Activated CD8-positive, alpha-beta T cell treated with anti-CD3 and anti-CD28 coated beads, Interleukin-2, amount 10 ng/mL, durations not matched to agents 7 days and 5 days (primary cell): Measurements from ENCODE around the gene RREB1. TPM values are rescaled to one million over a fixed set of nuclear protein-coding genes. Genes with fewer than 3 reads are reported as not detected.

Experiments used
- ATAC-seq: fragments of 150-1000 bp; cut with Tn5 transposase; one replicate; pipeline ENCODE4 v1.10.0; 2021; ENCODE audit warnings: moderate library complexity
- CTCF ChIA-PET: fragments of 350-600 bp; sonication (Branson Sonifier 250); formaldehyde crosslinking; loops from one replicate; lab custom pipeline; 2021; ENCODE audit warnings: antibody characterized with exemption; lab: Charles Lee
- POLR2A ChIA-PET: fragments of 350-600 bp; sonication (Branson Sonifier 250); formaldehyde crosslinking; loops from one replicate; lab custom pipeline; 2021; ENCODE audit warnings: antibody characterized with exemption; lab: Charles Lee
- DNase-seq: peaks from one replicate; pipeline ENCODE4 v3.0.0-alpha.2; 2020
- H3K27ac Mint-ChIP-seq: one replicate; pipeline ENCODE4 v1.8.0; 2021; ENCODE audit warnings: mild to moderate bottlenecking, mixed read lengths
- H3K27me3 Mint-ChIP-seq: one replicate; pipeline ENCODE4 v1.8.0; 2021; ENCODE audit warnings: low read depth, mixed read lengths
- H3K36me3 Mint-ChIP-seq: one replicate; pipeline ENCODE4 v1.8.0; 2021; ENCODE audit warnings: low read depth, mixed read lengths
- H3K4me1 Mint-ChIP-seq: one replicate; pipeline ENCODE4 v1.8.0; 2021; ENCODE audit warnings: low read depth, mixed read lengths
- H3K4me3 Mint-ChIP-seq: one replicate; pipeline ENCODE4 v1.8.0; 2021; ENCODE audit warnings: mild to moderate bottlenecking, mixed read lengths
- H3K9me3 Mint-ChIP-seq: one replicate; pipeline ENCODE4 v1.8.0; 2022; ENCODE audit warnings: mixed read lengths; ENCODE audit not compliant: insufficient read depth
- total RNA-seq, 2 experiments: library from RNA; stranded (reverse); gene quantifications; one replicate each; pipeline ENCODE4 v1.2.3, GENCODE V29; 2021

Gene RREB1
- total RNA-seq, 2 experiments from 2014 or later = 27.5 to 29.0 TPM

GRCh38 chr6:7166410-7167293, 58.9 kb downstream of the RREB1 start:
- H3K4me3 Mint-ChIP-seq = no peak overlapping the region
- ChIA-PET POLR2A (interaction anchor here (0.6 kb wide), 2 partner anchors 244 to 552 kb away, joined by 3 read pairs; no protein-coding TSS in a partner anchor), CTCF (interaction anchor here (1.1 to 1.3 kb wide), 2 partner anchors 14 to 42 kb away, joined by 3 read pairs; no protein-coding TSS in a partner anchor)
- DNase-seq = no peak
- H3K27ac Mint-ChIP-seq = no peak overlapping the region
- H3K36me3 Mint-ChIP-seq = peaks cover 4% of the 10 kb centered on the region
- H3K9me3 Mint-ChIP-seq = no peaks in the 10 kb centered on the region
- H3K4me1 Mint-ChIP-seq = peaks cover 10% of the 10 kb centered on the region
- H3K27me3 Mint-ChIP-seq = no peaks in the 10 kb centered on the region
- ATAC-seq = no peak

GRCh38 chr6:7169296-7169721, 61.5 kb downstream of the RREB1 start:
- no peak overlapping the region for H3K27ac Mint-ChIP-seq
- DNase-seq (no peak), ATAC-seq (no peak)
- H3K4me3 Mint-ChIP-seq = no peak overlapping the region
- POLR2A ChIA-PET = no interaction called here
- H3K9me3 Mint-ChIP-seq = no peaks in the 10 kb centered on the region
- CTCF ChIA-PET = interaction anchor here (1.5 kb wide), 1 partner anchor 11 kb away, joined by 3 read pairs; no protein-coding TSS in a partner anchor
- H3K27me3 Mint-ChIP-seq = no peaks in the 10 kb centered on the region
- H3K4me1 Mint-ChIP-seq = peaks cover 10% of the 10 kb centered on the region
- H3K36me3 Mint-ChIP-seq = peaks cover 4% of the 10 kb centered on the region

- Mint-ChIP-seq H3K27ac (no peak overlapping the region), H3K9me3 (no peaks in the 10 kb centered on the region), H3K4me3 (no peak overlapping the region), H3K36me3 (no peaks in the 10 kb centered on the region), H3K4me1 (peaks cover 6% of the 10 kb centered on the region), H3K27me3 (no peaks in the 10 kb centered on the region)
- no peak for DNase-seq
- CTCF ChIA-PET = interaction anchor here (1.5 kb wide), 1 partner anchor 12 kb away, joined by 3 read pairs; no protein-coding TSS in a partner anchor
- POLR2A ChIA-PET = interaction anchor here (0.6 kb wide), 1 partner anchor 35 kb away, joined by 3 read pairs; no protein-coding TSS in a partner anchor
- ATAC-seq = no peak
Observed at GRCh38 chr6:7170117-7170732, 62.5 kb downstream of the RREB1 start.

- Mint-ChIP-seq H3K27ac (no peak overlapping the region), H3K36me3 (no peaks in the 10 kb centered on the region), H3K9me3 (no peaks in the 10 kb centered on the region), H3K4me3 (no peak overlapping the region), H3K27me3 (no peaks in the 10 kb centered on the region), H3K4me1 (peaks cover 6% of the 10 kb centered on the region)
- ChIA-PET CTCF (no interaction called here), POLR2A (no interaction called here)
- ATAC-seq (no peak), DNase-seq (no peak)
Observed at GRCh38 chr6:7171119-7171518, 63.4 kb downstream of the RREB1 start.

GRCh38 chr6:7171733-7172132, 64.0 kb downstream of the RREB1 start:
- no peak overlapping the region for H3K27ac Mint-ChIP-seq
- peaks cover 3% of the 10 kb centered on the region for H3K36me3 Mint-ChIP-seq
- DNase-seq (no peak), ATAC-seq (no peak)
- ChIA-PET POLR2A (no interaction called here), CTCF (no interaction called here)
- peaks cover 6% of the 10 kb centered on the region for H3K4me1 Mint-ChIP-seq
- no peaks in the 10 kb centered on the region for H3K9me3 Mint-ChIP-seq
- no peaks in the 10 kb centered on the region for H3K27me3 Mint-ChIP-seq
- H3K4me3 Mint-ChIP-seq = no peak overlapping the region

- ATAC-seq (no peak), DNase-seq (no peak)
- no peak overlapping the region for H3K4me3 Mint-ChIP-seq
- H3K4me1 Mint-ChIP-seq = peaks cover 6% of the 10 kb centered on the region
- no peak overlapping the region for H3K27ac Mint-ChIP-seq
- ChIA-PET CTCF (no interaction called here), POLR2A (no interaction called here)
- no peaks in the 10 kb centered on the region for H3K27me3 Mint-ChIP-seq
- no peaks in the 10 kb centered on the region for H3K9me3 Mint-ChIP-seq
- peaks cover 8% of the 10 kb centered on the region for H3K36me3 Mint-ChIP-seq
Observed at GRCh38 chr6:7172649-7173048, 64.9 kb downstream of the RREB1 start.

GRCh38 chr6:7173843-7174503, 66.2 kb downstream of the RREB1 start:
- peaks cover 2% of the 10 kb centered on the region for H3K4me1 Mint-ChIP-seq
- no peak for ATAC-seq
- ChIA-PET POLR2A (no interaction called here), CTCF (no interaction called here)
- no peak for DNase-seq
- no peak overlapping the region for H3K27ac Mint-ChIP-seq
- peaks cover 12% of the 10 kb centered on the region for H3K36me3 Mint-ChIP-seq
- no peaks in the 10 kb centered on the region for H3K9me3 Mint-ChIP-seq
- H3K4me3 Mint-ChIP-seq = no peak overlapping the region
- no peaks in the 10 kb centered on the region for H3K27me3 Mint-ChIP-seq

GRCh38 chr6:7175462-7175861, 67.7 kb downstream of the RREB1 start:
- peaks cover 21% of the 10 kb centered on the region for H3K36me3 Mint-ChIP-seq
- CTCF ChIA-PET = no interaction called here

GRCh38 chr6:7176208-7176607, 68.4 kb downstream of the RREB1 start:
- no peaks in the 10 kb centered on the region for H3K4me1 Mint-ChIP-seq
- H3K9me3 Mint-ChIP-seq = no peaks in the 10 kb centered on the region
- H3K27me3 Mint-ChIP-seq = no peaks in the 10 kb centered on the region
- ATAC-seq (no peak), DNase-seq (no peak)
- CTCF ChIA-PET = no interaction called here
- H3K36me3 Mint-ChIP-seq = peaks cover 27% of the 10 kb centered on the region
- no peak overlapping the region for H3K4me3 Mint-ChIP-seq
- POLR2A ChIA-PET = no interaction called here
- H3K27ac Mint-ChIP-seq = no peak overlapping the region

More at GRCh38 chr6:7175462-7175861, 67.7 kb downstream of the RREB1 start:
- no peaks in the 10 kb centered on the region for H3K4me1 Mint-ChIP-seq
- POLR2A ChIA-PET = no interaction called here
- ATAC-seq (no peak), DNase-seq (no peak)
- no peak overlapping the region for H3K27ac Mint-ChIP-seq
- no peaks in the 10 kb centered on the region for H3K9me3 Mint-ChIP-seq
- H3K27me3 Mint-ChIP-seq = no peaks in the 10 kb centered on the region
- H3K4me3 Mint-ChIP-seq = no peak overlapping the region

- Mint-ChIP-seq H3K36me3 (peaks cover 44% of the 10 kb centered on the region), H3K27me3 (no peaks in the 10 kb centered on the region), H3K4me1 (no peaks in the 10 kb centered on the region), H3K27ac (no peak overlapping the region), H3K9me3 (no peaks in the 10 kb centered on the region), H3K4me3 (no peak overlapping the region)
- ATAC-seq = no peak
- DNase-seq = no peak
- ChIA-PET POLR2A (no interaction called here), CTCF (interaction anchor here (1.0 kb wide), 1 partner anchor 501 kb away, joined by 3 read pairs; no protein-coding TSS in a partner anchor)
Observed at GRCh38 chr6:7178280-7178679, 70.5 kb downstream of the RREB1 start.

- Mint-ChIP-seq H3K27ac (no peak overlapping the region), H3K4me3 (no peak overlapping the region), H3K36me3 (peaks cover 59% of the 10 kb centered on the region), H3K9me3 (no peaks in the 10 kb centered on the region), H3K4me1 (no peaks in the 10 kb centered on the region), H3K27me3 (no peaks in the 10 kb centered on the region)
- no peak for ATAC-seq
- CTCF ChIA-PET = interaction anchor here (1.0 kb wide), 1 partner anchor 43 kb away, joined by 3 read pairs; no protein-coding TSS in a partner anchor
- no peak for DNase-seq
- POLR2A ChIA-PET = no interaction called here
Observed at GRCh38 chr6:7180751-7181150, 73.0 kb downstream of the RREB1 start.
